Measurements from ENCODE around the gene CDC14C. TPM values are rescaled to one million over a fixed set of nuclear protein-coding genes. Genes with fewer than 3 reads are reported as not detected.

Gene CDC14C
- total RNA-seq, 6 experiments from 2014 or later, result 0.09 to 0.31 (median 0.14) TPM; not detected in 3

DNA sequence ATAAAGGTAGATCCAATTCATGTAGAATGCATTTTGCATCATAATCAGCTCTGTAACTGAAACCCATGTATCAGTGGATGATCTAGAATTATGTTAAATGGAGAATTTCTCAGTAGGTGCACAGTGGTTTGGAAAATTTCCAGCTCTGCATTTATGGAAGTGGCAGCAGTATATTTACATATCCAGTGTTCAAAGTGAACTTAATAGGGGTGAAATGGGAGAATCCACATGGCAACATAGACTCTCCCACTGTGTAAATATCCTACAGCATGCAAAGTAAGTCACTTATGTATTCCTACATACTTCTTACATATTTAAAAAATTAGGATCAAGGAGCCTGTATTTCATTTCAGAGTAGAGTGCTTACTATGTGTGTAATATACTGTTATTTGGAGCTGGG, 35.3 kb downstream of the CDC14C start:
- no peaks in the 10 kb centered on the region for H3K4me1 Mint-ChIP-seq (ENCODE audit: low read depth)
- no peak for DNase-seq
- H3K9me3 Mint-ChIP-seq, result peaks cover 25% of the 10 kb centered on the region
- peaks cover 1% of the 10 kb centered on the region; the same call in 1 of the 2 replicates for H3K27me3 Mint-ChIP-seq (ENCODE audit: insufficient read depth)
- no peak overlapping the region for H3K4me3 Mint-ChIP-seq
- H3K27ac Mint-ChIP-seq, result no peak overlapping the region
- no peaks in the 10 kb centered on the region for H3K36me3 Mint-ChIP-seq (ENCODE audit: low read depth)
- TF ChIP-seq, protein P1, sequence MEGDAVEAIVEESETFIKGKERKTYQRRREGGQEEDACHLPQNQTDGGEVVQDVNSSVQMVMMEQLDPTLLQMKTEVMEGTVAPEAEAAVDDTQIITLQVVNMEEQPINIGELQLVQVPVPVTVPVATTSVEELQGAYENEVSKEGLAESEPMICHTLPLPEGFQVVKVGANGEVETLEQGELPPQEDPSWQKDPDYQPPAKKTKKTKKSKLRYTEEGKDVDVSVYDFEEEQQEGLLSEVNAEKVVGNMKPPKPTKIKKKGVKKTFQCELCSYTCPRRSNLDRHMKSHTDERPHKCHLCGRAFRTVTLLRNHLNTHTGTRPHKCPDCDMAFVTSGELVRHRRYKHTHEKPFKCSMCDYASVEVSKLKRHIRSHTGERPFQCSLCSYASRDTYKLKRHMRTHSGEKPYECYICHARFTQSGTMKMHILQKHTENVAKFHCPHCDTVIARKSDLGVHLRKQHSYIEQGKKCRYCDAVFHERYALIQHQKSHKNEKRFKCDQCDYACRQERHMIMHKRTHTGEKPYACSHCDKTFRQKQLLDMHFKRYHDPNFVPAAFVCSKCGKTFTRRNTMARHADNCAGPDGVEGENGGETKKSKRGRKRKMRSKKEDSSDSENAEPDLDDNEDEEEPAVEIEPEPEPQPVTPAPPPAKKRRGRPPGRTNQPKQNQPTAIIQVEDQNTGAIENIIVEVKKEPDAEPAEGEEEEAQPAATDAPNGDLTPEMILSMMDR (IDR thresholded peaks at IDR 0.05), result no peak

DNA sequence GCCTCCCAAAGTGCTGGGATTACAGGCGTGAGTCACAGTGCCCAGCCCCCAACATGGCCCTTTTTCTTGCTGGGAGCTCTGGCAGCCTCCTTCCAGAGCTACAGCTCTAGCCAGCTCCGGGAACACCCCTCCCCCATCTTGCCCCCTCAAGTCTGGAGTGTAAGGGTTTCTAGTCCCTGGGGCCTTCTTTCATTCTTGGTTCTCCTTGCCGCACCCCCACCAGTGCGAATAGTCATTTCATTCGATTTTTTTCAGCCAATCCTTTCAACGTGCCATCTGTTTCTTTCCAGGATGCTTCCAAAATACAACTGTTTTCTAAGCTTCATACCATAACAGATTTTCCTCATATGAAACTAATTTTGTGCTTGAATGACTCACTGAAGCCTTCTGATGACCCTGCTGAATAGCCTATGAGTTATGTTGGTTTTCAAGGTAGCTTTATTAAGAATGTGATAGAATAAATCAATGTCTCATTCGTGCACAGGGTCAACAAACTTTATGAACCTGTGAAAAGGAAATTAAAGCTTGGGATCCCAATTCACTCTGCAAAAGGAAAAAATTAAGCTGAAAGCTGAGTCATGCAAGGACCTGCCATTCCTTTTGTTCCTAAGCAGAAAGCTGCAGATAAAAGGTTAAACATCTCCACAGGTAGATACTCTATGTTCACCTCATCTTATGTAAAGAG, 38.6 kb downstream of the CDC14C start:
- Mint-ChIP-seq H3K27me3 (ENCODE audit: insufficient read depth) (peaks cover 1% of the 10 kb centered on the region; the same call in 1 of the 2 replicates), H3K27ac (no peak overlapping the region), H3K36me3 (ENCODE audit: low read depth) (no peaks in the 10 kb centered on the region), H3K4me3 (no peak overlapping the region), H3K9me3 (peaks cover 25% of the 10 kb centered on the region), H3K4me1 (ENCODE audit: low read depth) (no peaks in the 10 kb centered on the region)
- no peak for DNase-seq
- TF ChIP-seq, protein P1 (IDR thresholded peaks at IDR 0.05), result no peak

DNA sequence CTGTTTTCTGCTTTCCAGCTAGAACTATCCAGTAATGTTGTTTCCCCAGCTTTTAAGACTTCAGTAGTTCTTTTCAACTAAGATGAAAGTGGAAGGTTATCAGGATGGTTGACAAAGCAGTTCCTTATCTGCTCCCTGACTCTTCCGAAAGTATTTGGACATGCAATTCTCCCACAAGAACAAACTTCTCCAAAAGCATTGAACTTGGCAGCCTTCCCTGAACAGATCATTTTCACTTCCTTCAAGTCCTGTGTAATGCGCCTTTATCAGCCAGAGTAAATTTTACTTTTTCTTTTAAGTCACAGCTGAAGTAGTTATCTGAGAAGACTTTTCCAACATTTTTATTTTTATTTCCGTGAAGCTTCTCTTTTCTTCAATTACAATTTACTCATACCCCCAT, 39.7 kb downstream of the CDC14C start:
- Mint-ChIP-seq H3K9me3 (peaks cover 23% of the 10 kb centered on the region), H3K36me3 (ENCODE audit: low read depth) (no peaks in the 10 kb centered on the region), H3K27ac (no peak overlapping the region), H3K4me1 (ENCODE audit: low read depth) (no peaks in the 10 kb centered on the region), H3K27me3 (ENCODE audit: insufficient read depth) (peaks cover 1% of the 10 kb centered on the region; the same call in 1 of the 2 replicates), H3K4me3 (no peak overlapping the region)
- TF ChIP-seq, protein P1 (IDR thresholded peaks at IDR 0.05), result no peak
- no peak for DNase-seq

DNA sequence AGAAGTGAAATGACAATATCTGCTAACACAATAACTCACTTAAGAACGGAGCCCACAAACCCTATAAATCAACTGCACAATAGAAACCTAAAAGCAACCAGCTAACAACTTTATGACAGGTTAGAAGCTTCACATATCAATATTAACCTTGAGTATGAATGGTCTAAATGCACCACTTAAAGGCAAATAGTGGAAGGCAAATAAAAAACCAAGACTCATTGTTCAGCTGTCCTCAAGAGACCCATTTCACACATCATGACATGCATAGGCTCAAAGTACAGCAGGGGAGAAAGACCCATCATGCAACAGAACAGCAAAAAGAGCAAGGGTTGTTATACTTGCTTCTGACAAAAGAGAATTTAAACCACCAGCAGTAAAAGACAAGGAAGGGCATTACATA, 46.8 kb downstream of the CDC14C start:
- DNase-seq, result no peak
- Mint-ChIP-seq H3K4me3 (no peak overlapping the region), H3K27ac (no peak overlapping the region), H3K36me3 (ENCODE audit: low read depth) (no peaks in the 10 kb centered on the region), H3K9me3 (peaks cover 53% of the 10 kb centered on the region), H3K27me3 (ENCODE audit: insufficient read depth) (no peaks in the 10 kb centered on the region), H3K4me1 (ENCODE audit: low read depth) (no peaks in the 10 kb centered on the region)
- TF ChIP-seq, protein P1 (IDR thresholded peaks at IDR 0.05), result no peak

DNA sequence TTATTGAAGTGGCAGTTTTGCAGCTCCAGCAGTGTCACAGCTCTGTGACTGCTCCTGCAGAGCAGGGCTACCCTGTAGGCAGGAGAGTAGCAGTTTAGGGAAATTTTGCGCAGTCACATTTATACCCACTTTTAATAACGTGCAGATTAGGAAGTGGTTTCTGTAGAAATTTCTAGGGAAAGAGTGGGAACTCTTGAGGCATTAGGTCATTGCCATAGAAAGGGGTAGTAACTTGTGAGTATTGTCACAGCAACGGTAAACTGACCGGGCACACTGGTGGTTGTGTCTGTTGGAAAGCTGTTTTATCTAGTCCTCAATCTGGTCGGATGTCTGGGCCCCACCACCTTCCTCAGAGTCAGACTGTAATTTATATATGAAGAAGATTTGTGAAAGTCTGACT, 51.9 kb downstream of the CDC14C start:
- DNase-seq, result no peak
- Mint-ChIP-seq H3K27me3 (ENCODE audit: insufficient read depth) (no peaks in the 10 kb centered on the region), H3K9me3 (peaks cover 54% of the 10 kb centered on the region), H3K36me3 (ENCODE audit: low read depth) (no peaks in the 10 kb centered on the region), H3K4me3 (no peak overlapping the region), H3K27ac (no peak overlapping the region), H3K4me1 (ENCODE audit: low read depth) (no peaks in the 10 kb centered on the region)
- TF ChIP-seq, protein P1 (IDR thresholded peaks at IDR 0.05), result no peak
